ENCODE results near the gene NRTN.

NRTN gene

GRCh38 chr19:5817218-5817617 is 12.4 kb downstream of the NRTN start:
- DNase-seq, result no peak

GRCh38 chr19:5818594-5818993 is 13.7 kb downstream of the NRTN start:
- DNase-seq, result no peak

GRCh38 chr19:5820785-5821184 is 15.9 kb downstream of the NRTN start:
- DNase-seq, result no peak

- DNase-seq, result no peak
These were observed 16.8 kb downstream of the NRTN start for GRCh38 chr19:5821521-5822180.

- DNase-seq, result no peak
These were observed 17.4 kb downstream of the NRTN start for GRCh38 chr19:5822181-5822844.

- DNase-seq, result no peak
These were observed 18.9 kb downstream of the NRTN start for GRCh38 chr19:5823579-5824281.

GRCh38 chr19:5824751-5825150 is 19.9 kb downstream of the NRTN start:
- DNase-seq, result no peak

GRCh38 chr19:5825178-5825577 is 20.3 kb downstream of the NRTN start:
- no peak for DNase-seq

- DNase-seq, result no peak
These were observed 21.9 kb downstream of the NRTN start for GRCh38 chr19:5826531-5827341.

GRCh38 chr19:5827342-5827890 is 22.5 kb downstream of the NRTN start:
- DNase-seq, result no peak

- peak; percentile 92 to 97 for DNase-seq
These were observed 23.2 kb downstream of the NRTN start for GRCh38 chr19:5827891-5828660.

- peak in 1 of 2 donors; percentile 23 for DNase-seq
These were observed 24.0 kb downstream of the NRTN start for GRCh38 chr19:5828661-5829566.

GRCh38 chr19:5829567-5830310 is 24.9 kb downstream of the NRTN start:
- no peak for DNase-seq

- DNase-seq, result no peak
These were observed 26.3 kb downstream of the NRTN start for GRCh38 chr19:5831159-5831558.

- no peak for DNase-seq
These were observed 27.2 kb downstream of the NRTN start for GRCh38 chr19:5832061-5832460.

GRCh38 chr19:5832527-5833216 is 27.8 kb downstream of the NRTN start:
- DNase-seq, result no peak

- DNase-seq, result no peak
These were observed 33.0 kb downstream of the NRTN start for GRCh38 chr19:5837761-5838352.

GRCh38 chr19:5838353-5839064 is 33.6 kb downstream of the NRTN start:
- no peak for DNase-seq

Data from activated CD4-positive, alpha-beta T cell treated with anti-CD3 and anti-CD28 coated beads for 4 hours (primary cell).